ENCODE measurements around the gene KIF6.

Gene KIF6

DNA sequence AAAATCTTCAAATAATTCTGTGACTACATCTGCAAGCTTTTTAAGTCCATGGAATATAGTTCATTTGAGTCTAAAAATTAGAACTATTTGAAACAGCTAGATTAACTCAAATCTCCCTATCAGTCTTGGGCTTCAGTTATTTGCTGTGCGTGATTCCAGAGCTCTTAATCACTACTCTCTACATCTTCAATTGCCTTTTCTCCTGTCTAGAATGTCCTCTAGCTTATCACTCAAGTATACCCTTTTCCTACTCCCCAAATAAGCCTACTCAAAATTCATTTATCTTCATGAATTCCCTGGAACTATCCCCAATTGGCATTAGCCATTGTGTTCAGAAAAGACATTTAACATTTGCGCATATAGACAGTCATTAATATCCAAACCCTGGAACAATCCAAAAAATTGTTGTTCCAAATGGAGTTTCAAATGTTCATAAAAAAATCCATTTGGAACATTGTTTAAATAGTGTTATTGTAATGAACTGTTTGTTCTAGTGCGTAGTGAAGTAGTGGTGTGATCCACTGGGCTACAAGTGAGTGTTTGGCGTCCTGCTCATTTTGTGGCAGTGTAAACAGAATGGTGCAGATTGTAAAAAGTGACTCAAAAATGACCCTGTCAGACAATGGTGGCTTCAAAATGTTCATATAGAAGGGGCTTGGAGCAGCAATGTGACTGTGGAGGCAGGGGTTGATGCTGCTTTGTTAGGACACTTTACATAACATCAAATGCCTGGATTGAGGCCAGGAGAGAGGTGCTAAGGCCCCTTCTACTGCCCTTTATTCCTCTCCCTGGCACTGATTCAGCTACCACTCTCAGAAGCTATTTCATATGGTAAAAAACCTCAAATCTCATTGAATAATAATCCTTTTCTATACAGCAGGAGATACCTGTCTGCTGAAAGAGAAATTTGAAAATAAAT is 122.3 kb downstream of the KIF6 start:
- Histone ChIP-seq H2AFZ (ENCODE audit: low read depth, low read length, severe bottlenecking) (no peak overlapping the region), H3K9me3 (ENCODE audit: insufficient read depth, low read length) (no peaks in the 10 kb centered on the region), H3K36me3 (ENCODE audit: low read length) (no peaks in the 10 kb centered on the region), H3K27ac (ENCODE audit: low read depth, low read length) (no peak overlapping the region), H3K27me3 (ENCODE audit: low read length) (no peaks in the 10 kb centered on the region), H3K4me3 (ENCODE audit: insufficient read depth, low read length, poor library complexity, severe bottlenecking) (no peak overlapping the region), H3F3A (ENCODE audit: insufficient read depth) (no peaks in the 10 kb centered on the region), H3K79me2 (ENCODE audit: insufficient read depth, low read length) (no peaks in the 10 kb centered on the region), H3K4me2 (ENCODE audit: low read depth, low read length, poor library complexity, severe bottlenecking) (no peak overlapping the region), H4K20me1 (ENCODE audit: low read depth, low read length) (no peaks in the 10 kb centered on the region), H3K9ac (ENCODE audit: low read length) (no peak overlapping the region), H3K9me2 (replicated peaks; ENCODE audit: insufficient read depth, low read length) (no peaks in the 10 kb centered on the region)
- TF ChIP-seq, protein P1, sequence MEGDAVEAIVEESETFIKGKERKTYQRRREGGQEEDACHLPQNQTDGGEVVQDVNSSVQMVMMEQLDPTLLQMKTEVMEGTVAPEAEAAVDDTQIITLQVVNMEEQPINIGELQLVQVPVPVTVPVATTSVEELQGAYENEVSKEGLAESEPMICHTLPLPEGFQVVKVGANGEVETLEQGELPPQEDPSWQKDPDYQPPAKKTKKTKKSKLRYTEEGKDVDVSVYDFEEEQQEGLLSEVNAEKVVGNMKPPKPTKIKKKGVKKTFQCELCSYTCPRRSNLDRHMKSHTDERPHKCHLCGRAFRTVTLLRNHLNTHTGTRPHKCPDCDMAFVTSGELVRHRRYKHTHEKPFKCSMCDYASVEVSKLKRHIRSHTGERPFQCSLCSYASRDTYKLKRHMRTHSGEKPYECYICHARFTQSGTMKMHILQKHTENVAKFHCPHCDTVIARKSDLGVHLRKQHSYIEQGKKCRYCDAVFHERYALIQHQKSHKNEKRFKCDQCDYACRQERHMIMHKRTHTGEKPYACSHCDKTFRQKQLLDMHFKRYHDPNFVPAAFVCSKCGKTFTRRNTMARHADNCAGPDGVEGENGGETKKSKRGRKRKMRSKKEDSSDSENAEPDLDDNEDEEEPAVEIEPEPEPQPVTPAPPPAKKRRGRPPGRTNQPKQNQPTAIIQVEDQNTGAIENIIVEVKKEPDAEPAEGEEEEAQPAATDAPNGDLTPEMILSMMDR (IDR thresholded peaks at IDR 0.05; ENCODE audit: insufficient read depth, low read length, poor library complexity, severe bottlenecking) = no peak
- no peak for TF ChIP-seq EZH2phosphoT487 (conservative IDR thresholded peaks at IDR 0.05; ENCODE audit: low read length)

DNA sequence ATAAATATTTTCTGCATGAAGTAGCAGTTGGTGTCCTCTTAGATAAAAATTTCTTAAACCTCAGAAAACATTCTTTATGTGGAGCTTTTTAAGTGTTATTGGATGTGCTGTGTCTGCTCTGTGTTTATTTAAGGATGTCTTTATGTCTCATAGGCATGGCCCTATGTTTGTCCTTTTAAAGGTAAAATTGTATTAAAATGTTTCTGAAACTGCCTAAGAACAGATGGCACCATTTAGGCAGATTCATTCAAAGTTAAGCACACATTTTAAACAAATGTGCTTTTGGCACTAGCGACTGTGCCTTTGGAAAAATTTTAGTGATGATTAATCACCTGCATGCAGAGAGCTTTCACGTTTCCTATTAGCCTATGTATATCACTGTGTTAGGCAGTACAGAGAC is 125.2 kb downstream of the KIF6 start:
- Histone ChIP-seq H2AFZ (ENCODE audit: low read depth, low read length, severe bottlenecking) (no peak overlapping the region), H3K36me3 (ENCODE audit: low read length) (no peaks in the 10 kb centered on the region), H3K9me3 (ENCODE audit: insufficient read depth, low read length) (no peaks in the 10 kb centered on the region), H3K4me3 (ENCODE audit: insufficient read depth, low read length, poor library complexity, severe bottlenecking) (no peak overlapping the region), H3K79me2 (ENCODE audit: insufficient read depth, low read length) (no peaks in the 10 kb centered on the region), H3K27ac (ENCODE audit: low read depth, low read length) (no peak overlapping the region), H3K9ac (ENCODE audit: low read length) (no peak overlapping the region), H3F3A (ENCODE audit: insufficient read depth) (no peaks in the 10 kb centered on the region), H3K4me2 (ENCODE audit: low read depth, low read length, poor library complexity, severe bottlenecking) (no peak overlapping the region), H4K20me1 (ENCODE audit: low read depth, low read length) (no peaks in the 10 kb centered on the region), H3K9me2 (replicated peaks; ENCODE audit: insufficient read depth, low read length) (no peaks in the 10 kb centered on the region), H3K27me3 (ENCODE audit: low read length) (no peaks in the 10 kb centered on the region)
- no peak for TF ChIP-seq EZH2phosphoT487 (conservative IDR thresholded peaks at IDR 0.05; ENCODE audit: low read length)
- TF ChIP-seq, protein P1 (IDR thresholded peaks at IDR 0.05; ENCODE audit: insufficient read depth, low read length, poor library complexity, severe bottlenecking) = no peak

DNA sequence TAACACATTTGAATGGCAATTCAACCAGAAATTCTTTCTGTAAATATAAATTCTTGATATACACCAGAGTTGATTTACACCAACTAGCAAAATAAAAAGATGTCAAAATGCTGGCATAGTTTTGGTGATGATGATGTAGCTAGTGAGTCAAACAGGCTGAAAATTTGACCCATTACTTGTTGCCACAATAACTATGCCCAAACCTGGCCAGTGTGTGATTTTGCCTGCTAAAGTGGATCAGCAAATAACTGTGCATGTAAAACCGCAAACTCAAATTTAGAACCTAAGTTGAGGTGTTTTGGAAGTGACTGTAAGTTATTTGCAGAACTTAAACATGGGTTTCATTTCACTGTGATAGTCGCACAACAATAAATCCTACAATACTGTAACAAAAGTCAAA is 125.9 kb downstream of the KIF6 start:
- H3K9ac ChIP-seq (ENCODE audit: low read length) = no peak overlapping the region
- TF ChIP-seq, protein P1 (IDR thresholded peaks at IDR 0.05; ENCODE audit: insufficient read depth, low read length, poor library complexity, severe bottlenecking) = no peak
- TF ChIP-seq EZH2phosphoT487 (conservative IDR thresholded peaks at IDR 0.05; ENCODE audit: low read length) = no peak
- H3F3A ChIP-seq (ENCODE audit: insufficient read depth) = no peaks in the 10 kb centered on the region
- H3K27ac ChIP-seq (ENCODE audit: low read depth, low read length) = no peak overlapping the region
- no peaks in the 10 kb centered on the region for H4K20me1 ChIP-seq (ENCODE audit: low read depth, low read length)
- H2AFZ ChIP-seq (ENCODE audit: low read depth, low read length, severe bottlenecking) = no peak overlapping the region
- H3K36me3 ChIP-seq (ENCODE audit: low read length) = no peaks in the 10 kb centered on the region
- no peaks in the 10 kb centered on the region for H3K27me3 ChIP-seq (ENCODE audit: low read length)
- H3K79me2 ChIP-seq (ENCODE audit: insufficient read depth, low read length) = no peaks in the 10 kb centered on the region
- no peaks in the 10 kb centered on the region for H3K9me3 ChIP-seq (ENCODE audit: insufficient read depth, low read length)
- H3K4me3 ChIP-seq (ENCODE audit: insufficient read depth, low read length, poor library complexity, severe bottlenecking) = no peak overlapping the region
- H3K4me2 ChIP-seq (ENCODE audit: low read depth, low read length, poor library complexity, severe bottlenecking) = no peak overlapping the region
- H3K9me2 ChIP-seq (replicated peaks; ENCODE audit: insufficient read depth, low read length) = no peaks in the 10 kb centered on the region
